ENCODE data around the gene GBP3. TPM values are rescaled to one million over a fixed set of nuclear protein-coding genes. Genes with fewer than 3 reads are reported as not detected.

GBP3 gene
- total RNA-seq, 1 donor = 21.8 TPM

DNA sequence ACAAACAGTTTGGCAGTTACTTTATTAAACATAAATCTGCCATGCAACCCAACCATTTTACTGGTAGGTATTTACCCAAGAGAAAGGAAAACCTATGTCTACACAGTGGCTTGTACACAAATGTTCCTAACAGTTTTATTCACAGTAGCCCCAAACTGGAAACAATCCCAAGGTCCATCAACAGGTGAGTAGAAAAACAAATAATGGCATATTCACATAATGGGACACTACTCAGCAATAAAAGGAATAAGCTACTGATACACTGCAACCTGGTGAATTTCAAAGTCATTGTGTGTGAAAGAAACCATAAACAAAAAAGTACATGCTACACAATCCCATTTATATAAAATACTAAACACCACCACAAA, 42.9 kb downstream of the GBP3 start:
- DNase-seq (ENCODE audit: low read depth in 2 of 3, low spot score in 2 of 3) = no peak

DNA sequence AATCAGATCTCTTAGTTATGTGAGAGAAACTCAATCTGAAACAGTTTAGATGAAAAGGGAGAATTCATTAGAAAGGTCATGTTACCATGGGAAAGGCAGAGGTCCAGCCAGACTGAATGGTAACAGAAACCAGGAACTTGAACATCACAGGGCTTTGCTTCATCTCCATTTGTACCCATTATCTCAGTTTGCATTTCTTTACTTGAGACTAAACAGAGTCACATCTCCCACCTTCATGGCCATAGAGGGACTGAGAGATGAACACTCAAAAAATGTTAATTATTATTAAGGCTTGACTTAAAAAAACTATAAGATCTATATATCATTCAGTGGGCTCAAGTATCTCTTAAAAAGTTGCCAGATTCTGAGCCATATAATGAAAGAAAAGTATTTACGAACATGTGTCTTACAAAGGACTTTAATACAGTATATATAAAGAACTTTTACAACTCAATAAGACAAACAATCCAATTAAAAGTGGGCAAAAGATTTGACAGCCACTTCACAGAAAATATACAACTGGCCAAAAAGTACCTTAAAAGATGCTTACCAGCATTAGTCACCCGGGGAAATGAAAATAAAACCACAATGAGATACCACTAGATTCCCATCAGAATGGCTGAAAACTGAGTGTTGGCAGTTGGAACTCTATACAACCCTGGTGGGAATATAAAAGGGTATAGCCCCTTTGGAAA, 43.5 kb downstream of the GBP3 start:
- no peak for DNase-seq (ENCODE audit: low read depth in 2 of 3, low spot score in 2 of 3)

DNA sequence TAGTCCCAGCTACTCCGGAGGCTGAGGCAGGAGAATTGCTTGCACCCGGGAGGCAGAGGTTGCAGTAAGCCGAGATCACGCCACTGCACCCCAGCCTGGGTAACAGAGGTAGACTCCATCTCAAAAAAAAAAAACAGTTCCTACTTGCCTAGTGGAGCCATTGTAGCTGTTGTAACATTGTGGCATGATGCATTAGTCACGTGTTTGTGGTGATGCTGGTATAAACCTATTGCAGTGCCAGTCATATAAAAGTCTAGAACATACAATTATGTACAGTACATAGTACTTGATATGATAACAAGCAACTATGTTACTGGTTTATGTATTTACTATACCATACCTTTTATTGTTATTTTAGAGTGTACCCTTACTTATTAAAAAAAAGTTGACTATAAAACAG, 46.4 kb downstream of the GBP3 start:
- DNase-seq (ENCODE audit: low read depth in 2 of 3, low spot score in 2 of 3) = no peak

DNA sequence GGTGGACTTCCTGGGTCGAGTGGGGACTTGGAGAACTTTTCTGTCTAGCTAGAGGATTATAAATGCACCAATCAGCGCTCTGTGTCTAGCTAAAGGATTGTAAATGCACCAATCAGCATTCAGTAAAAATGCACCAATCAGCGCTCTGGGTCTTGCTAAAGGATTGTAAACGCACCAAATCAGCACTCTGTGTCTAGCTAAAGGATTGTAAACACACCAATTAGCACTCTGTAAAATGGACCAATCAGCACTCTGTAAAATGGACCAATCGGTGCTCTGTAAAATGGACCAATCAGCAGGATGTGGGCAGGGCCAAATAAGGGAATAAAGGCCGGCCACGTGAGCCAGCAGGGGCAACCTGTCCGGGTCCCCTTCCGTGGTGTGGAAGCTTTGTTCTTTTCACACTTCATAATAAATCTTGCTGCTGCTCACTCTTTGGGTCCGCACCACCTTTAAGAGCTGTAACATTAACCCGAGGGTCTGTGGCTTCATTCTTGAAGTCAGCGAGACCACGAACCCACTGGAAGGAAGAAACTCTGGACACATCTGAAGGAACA, 48.0 kb downstream of the GBP3 start:
- peak in 1 of 3 donors; percentile 38 for DNase-seq (ENCODE audit: low read depth in 2 of 3, low spot score in 2 of 3)

DNA sequence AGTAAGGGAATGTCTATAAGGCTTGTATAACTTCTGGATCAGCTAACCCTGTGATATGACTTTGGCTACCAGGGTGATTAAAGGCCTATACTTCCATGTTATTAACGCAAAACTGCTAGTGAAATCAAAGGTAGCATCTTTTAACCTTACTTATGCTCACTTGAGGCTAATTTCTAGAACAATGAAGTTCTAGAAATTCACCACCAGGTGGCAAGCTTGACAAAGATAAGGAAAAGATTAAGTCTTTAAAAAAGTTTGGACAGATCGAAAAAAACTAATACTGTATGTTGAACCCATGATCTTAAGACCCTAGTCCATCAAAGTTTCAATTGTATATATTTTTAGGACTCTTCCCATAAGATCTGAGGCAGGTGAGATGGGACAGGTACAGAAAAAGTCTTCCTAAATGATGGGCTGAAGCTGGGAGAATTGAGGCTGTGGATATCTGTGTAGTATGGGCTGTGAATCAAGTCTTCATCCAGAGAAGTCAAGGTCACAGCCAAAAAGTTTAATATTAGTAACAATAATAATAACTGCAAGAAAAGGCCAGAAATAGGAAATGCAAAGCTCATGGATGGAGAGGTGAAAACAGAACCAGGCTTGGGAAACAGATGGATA, 49.0 kb downstream of the GBP3 start:
- peak in 2 of 3 donors; percentile 40 to 74 for DNase-seq (ENCODE audit: low read depth in 2 of 3, low spot score in 2 of 3)

DNA sequence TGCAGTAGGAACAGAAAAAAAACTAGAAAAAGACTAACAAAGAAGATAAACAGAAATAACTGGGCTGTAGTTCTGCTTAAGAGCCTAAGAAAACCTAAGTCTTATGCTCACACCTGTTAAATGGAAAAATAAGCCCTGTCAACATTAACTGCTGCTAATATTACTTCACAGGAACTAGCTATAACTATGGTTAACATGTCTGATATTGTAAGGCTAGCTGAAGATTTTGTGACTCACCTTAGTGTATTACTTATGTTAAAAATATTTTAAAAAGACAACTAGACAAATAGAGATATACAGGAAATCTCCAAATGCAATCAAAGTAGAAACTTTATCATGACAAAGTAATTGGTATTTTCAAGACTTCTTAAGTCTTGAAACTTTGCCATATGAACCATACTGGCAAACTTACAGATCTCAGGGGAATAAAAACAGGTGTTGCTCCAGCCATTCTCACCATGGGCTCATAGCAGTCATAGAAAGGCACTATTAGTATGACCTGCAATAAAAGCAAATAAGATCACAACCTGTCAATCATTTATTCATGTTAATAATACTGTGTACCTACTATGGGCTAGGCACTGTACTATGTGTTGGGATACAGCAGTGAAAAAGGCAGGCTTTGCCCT, 60.9 kb downstream of the GBP3 start:
- DNase-seq (ENCODE audit: low read depth in 2 of 3, low spot score in 2 of 3) = no peak

DNA sequence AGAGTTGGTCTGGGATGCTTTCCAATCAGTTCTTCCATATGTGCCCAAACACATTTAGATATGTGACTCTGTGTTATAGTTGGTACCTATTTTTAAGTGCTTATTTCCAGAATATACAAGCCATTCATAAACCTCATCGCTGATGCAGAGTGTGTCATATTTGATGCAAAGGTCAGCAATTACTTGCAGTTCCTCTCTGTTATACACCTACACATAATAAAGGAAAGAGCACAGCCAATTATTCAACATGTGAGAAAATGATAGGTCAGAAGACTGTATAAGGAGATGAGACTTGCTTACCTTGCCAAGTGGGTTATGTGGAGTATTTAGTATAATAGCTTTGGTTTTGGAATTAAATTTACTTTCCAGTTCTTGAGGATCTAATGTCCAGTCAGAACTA, 61.6 kb downstream of the GBP3 start:
- DNase-seq (ENCODE audit: low read depth in 2 of 3, low spot score in 2 of 3) = no peak

Small RNA genes within 50 kb of the gene (small RNA-seq; reads per million reads assigned to genes)
- not detected for gene RF00019

Other genes with a start within 250 kb of the GBP3 start
- gene GTF2B, start 131.3 kb downstream of the GBP3 start, total RNA-seq = 23.4 TPM
- 11.3 TPM for gene KYAT3, start 30.2 kb downstream of the GBP3 start, total RNA-seq
- gene RBMXL1, start 30.2 kb downstream of the GBP3 start, total RNA-seq = 8.6 TPM
- gene GBP1, start 42.3 kb upstream of the GBP3 start, total RNA-seq = 15.9 TPM
- 88.9 TPM for gene GBP2, start 103.2 kb upstream of the GBP3 start, total RNA-seq
- not detected for gene GBP7, start 153.1 kb upstream of the GBP3 start, total RNA-seq
- gene GBP4, start 176.1 kb upstream of the GBP3 start, total RNA-seq = 46.3 TPM
- gene GBP5, start 250.0 kb upstream of the GBP3 start, total RNA-seq = 26.4 TPM

Data from hematopoietic multipotent progenitor cell (in vitro differentiated cells).